Measurements from ENCODE around the gene CEACAM1.
"Not testable (repeated sequence)": the region's sequence is repeated elsewhere in the genome, so short reads cannot be mapped to it uniquely, and the experiment has no call there.

CEACAM1 gene

GRCh38 chr19:42528354-42529247, at the start of gene CEACAM1:
Gene CEACAM1, minus strand, starts transcription at chr19:42528481. Its CDS starts 107 bp downstream, at chr19:42528374.
- in situ Hi-C loops (cut with MboI; ENCODE audit: low sequenced_read_pairs) = no loop called here

- in situ Hi-C loops (cut with MboI; ENCODE audit: low sequenced_read_pairs) = no loop called here
These were observed 48.7 kb upstream of the CEACAM1 start for GRCh38 chr19:42577016-42577415.

DNA sequence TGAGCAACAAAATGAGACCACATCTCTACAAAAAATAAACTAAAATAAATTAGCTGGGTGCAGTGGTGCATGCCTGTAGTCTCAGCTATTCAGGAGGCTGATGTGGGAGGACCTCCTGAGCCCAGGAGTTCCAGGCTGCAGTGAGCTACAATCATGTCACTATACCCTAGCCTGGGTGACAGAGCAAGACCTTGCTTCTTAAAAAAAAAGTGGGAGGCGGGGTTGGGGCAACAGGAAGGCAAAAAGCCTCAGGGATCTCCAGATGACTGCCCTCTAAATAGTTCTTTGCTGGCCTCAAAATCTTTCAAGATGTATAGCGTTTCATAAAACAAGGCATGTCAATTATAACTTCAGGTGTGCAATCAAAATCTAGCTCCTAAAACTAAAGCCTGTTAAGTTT, 48.0 kb upstream of the CEACAM1 start:
- in situ Hi-C loops (cut with MboI; ENCODE audit: low sequenced_read_pairs) = no loop called here

- in situ Hi-C loops (cut with MboI; ENCODE audit: low sequenced_read_pairs) = no loop called here
These were observed 45.4 kb upstream of the CEACAM1 start for GRCh38 chr19:42573642-42574041.

- in situ Hi-C loops (cut with MboI; ENCODE audit: low sequenced_read_pairs) = no loop called here
These were observed 42.8 kb upstream of the CEACAM1 start for GRCh38 chr19:42571116-42571515.

DNA sequence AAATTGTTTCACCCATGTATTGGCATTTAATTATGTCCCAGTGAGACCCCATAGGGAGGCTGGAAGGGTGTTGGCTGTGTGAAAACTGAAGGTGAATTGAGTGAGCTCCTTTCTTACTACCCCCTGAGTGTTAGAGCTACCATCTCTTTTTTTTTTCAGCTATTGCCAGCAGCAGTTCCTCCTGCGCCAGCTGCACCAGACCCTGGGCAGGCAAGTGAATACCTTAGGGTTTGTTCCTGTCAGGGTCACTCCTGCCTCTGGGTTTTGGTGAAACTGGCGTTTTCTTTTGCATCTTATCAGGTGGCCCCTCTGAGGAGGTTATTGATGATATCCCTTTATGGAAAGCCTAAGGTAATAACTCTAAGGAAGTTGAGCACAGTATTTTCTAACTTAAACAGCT, 40.9 kb upstream of the CEACAM1 start:
- in situ Hi-C loops (cut with MboI; ENCODE audit: low sequenced_read_pairs) = no loop called here

GRCh38 chr19:42568006-42568405, 39.7 kb upstream of the CEACAM1 start:
- in situ Hi-C loops (cut with MboI; ENCODE audit: low sequenced_read_pairs) = no loop called here

GRCh38 chr19:42567567-42567966, 39.3 kb upstream of the CEACAM1 start:
- in situ Hi-C loops (cut with MboI; ENCODE audit: low sequenced_read_pairs) = no loop called here

- in situ Hi-C loops (cut with MboI; ENCODE audit: low sequenced_read_pairs) = no loop called here
These were observed 35.3 kb upstream of the CEACAM1 start for GRCh38 chr19:42563352-42564210.

- in situ Hi-C loops (cut with MboI; ENCODE audit: low sequenced_read_pairs) = no loop called here
These were observed 33.2 kb upstream of the CEACAM1 start for GRCh38 chr19:42561512-42561911.

GRCh38 chr19:42560731-42561130, 32.5 kb upstream of the CEACAM1 start:
- in situ Hi-C loops (cut with MboI; ENCODE audit: low sequenced_read_pairs) = no loop called here

GRCh38 chr19:42558450-42559150, 30.3 kb upstream of the CEACAM1 start:
- in situ Hi-C loops (cut with MboI; ENCODE audit: low sequenced_read_pairs) = no loop called here

DNA sequence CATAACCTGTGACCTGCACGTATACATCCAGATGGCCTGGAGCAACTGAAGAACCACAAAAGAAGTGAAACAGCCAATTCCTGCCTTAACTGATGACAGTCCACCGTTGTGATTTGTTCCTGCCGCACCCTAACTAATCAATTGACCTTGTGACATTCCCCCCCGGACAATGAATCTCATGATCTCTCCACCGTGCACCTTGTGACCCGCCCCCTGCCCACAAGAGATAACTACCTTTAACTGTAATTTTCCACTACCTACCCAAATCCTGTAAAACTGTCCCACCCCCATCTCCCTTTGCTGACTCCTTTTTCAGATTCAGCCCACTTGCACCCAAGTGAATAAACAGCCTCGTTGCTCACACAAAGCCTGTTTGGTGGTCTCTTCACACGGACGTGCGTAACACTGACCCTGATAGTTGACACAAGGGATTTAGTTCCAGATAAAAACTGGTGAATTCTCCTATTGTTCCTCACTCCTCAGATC, 29.1 kb upstream of the CEACAM1 start:
- in situ Hi-C loops (cut with MboI; ENCODE audit: low sequenced_read_pairs) = not testable (repeated sequence)

GRCh38 chr19:42555801-42556200, 27.5 kb upstream of the CEACAM1 start:
- in situ Hi-C loops (cut with MboI; ENCODE audit: low sequenced_read_pairs) = no loop called here

DNA sequence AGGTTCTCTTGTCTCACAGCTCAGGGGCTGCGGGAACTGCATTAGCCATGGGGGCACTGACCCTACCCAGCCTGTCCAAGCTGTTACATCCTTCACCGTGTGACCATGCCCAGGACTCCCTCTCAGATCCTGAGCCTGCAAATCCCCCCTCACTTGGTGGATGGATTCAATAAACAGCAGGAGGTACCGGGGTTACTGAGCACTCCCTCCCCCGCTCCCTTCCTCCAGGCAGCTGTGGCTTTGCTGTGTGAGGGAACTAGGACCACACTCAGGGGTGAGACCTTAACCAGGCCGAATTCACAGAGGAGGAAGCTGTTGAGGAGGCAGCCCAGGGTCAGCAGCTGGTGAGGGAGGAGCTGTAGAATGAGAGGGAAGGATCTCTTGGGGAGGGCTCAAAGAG, 27.0 kb upstream of the CEACAM1 start:
- in situ Hi-C loops (cut with MboI; ENCODE audit: low sequenced_read_pairs) = no loop called here

- in situ Hi-C loops (cut with MboI; ENCODE audit: low sequenced_read_pairs) = no loop called here
These were observed 25.8 kb upstream of the CEACAM1 start for GRCh38 chr19:42554046-42554575.

- in situ Hi-C loops (cut with MboI; ENCODE audit: low sequenced_read_pairs) = no loop called here
These were observed 25.2 kb upstream of the CEACAM1 start for GRCh38 chr19:42553292-42554045.

DNA sequence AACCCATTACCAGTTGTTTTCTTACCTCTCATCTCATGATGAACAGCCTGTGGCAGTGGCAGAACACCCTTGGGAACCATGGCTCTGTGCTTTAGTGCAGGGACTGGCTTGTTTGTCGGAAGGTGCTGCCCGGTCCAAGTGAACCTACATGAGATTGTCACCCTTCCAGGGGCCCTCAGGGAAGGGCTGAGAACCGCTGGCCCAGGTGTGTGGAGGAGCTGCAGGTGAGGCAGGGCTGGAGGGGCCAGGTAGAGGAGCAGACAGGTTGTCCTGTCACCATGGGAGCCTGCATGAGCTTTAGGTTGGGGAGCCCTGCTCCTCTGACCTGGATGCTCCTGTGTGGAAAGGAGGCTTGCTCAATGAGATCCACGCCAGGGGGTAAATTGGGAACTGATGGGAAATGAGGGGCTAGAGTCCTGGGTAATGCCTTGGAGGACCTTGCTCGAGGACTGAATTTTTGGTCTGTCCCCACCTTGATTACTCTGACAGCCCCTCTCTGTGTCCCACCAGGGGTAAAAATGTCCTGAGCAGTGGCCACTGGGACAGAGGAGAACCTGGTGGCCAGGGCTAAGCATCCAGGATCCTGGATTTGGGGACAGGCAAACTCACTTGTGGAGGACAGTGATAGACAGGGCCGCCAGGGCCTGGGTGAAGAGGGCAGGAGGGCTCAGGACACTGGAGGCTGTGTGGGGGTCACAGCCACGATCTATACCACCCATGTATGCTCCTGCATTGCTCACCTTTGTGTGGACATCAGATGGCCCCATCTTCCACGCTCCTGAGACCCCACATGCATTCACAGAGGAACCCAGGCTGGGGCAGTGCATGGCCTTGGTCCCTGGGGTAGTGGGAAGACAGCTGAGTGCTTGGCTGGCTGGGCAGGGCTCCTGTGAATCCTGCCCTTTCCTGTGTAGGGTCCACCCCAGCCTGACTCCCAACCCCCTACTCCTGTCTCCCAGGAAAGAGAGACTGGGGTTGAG, 24.1 kb upstream of the CEACAM1 start:
- in situ Hi-C loops (cut with MboI; ENCODE audit: low sequenced_read_pairs) = no loop called here

- in situ Hi-C loops (cut with MboI; ENCODE audit: low sequenced_read_pairs) = not testable (repeated sequence)
These were observed 22.2 kb upstream of the CEACAM1 start for GRCh38 chr19:42550521-42550920.

All from HL-60/S4 treated with phorbol 12-myristate 13-acetate at 8.2 ng/mL for 4 days and 3 days (cell line).